HG03439 (cell line): ENCODE data around the gene GALNS.
"Not testable (repeated sequence)": the region's sequence is repeated elsewhere in the genome, so short reads cannot be mapped to it uniquely, and the experiment has no call there.

Experiments used
- ATAC-seq: cut with Tn5 transposase; IDR thresholded peaks from one replicate; pipeline ENCODE4 v1.9.1; 2021; ENCODE audit warnings: mild to moderate bottlenecking, moderate library complexity; ENCODE audit not compliant: unreplicated experiment

Gene GALNS

DNA sequence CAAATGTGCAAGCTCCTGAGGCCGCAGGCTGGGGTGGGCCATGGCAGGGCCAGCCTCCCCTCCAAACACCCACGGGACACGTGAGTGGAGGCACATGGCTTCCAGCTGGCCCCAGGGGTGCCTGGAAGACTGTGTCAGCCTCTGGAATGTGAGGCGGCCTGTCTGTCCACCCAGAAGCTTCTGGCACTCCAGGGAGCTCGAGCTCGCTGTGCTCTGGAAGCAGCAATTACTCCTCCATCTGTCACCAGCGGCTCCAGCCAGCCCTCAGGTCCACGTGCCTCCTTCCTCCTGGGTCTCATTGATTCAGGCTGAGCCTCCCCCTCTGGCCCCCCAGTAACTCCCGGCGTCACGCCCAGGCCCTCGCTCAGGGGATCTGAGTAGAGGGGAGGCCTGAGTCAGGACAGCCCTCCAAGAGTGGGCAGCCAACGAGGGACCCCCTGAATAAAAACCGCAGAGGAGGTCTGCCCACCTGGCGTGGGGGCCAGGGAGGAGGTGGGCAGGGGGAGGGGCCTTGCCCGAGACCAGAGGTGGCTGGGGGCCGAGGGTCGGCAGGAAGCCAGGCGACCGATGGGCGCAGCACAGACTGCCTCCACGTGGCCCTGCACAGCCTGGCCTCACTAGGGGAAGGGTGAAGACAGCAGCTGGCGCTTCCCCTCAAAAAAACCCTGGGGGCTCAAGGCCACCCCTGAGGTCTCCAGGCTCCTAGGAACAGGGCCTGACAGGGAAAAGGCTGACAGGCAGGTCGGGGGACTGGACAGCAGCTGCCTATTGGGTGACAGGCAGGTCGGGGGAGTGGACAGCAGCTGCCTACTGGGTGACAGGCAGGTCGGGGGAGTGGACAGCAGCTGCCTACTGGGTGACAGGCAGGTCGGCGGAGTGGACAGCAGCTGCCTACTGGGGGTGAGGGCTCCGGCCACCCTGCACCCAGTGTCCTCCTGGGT is 83.6 kb downstream of the GALNS start:
- no peak for ATAC-seq

DNA sequence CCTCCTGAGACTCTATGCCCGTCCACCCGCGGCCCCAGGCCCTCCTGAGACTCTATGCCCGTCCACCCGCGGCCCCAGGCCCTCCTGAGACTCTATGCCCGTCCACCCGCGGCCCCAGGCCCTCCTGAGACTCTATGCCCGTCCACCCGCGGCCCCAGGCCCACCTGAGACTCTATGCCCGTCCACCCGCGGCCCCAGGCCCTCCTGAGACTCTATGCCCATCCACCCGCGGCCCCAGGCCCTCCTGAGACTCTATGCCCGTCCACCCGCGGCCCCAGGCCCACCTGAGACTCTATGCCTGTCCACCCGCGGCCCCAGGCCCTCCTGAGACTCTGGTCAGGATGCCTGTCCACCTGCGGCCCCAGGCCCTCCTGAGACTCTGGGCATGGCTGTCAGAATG is 85.0 kb downstream of the GALNS start:
- ATAC-seq, result not testable (repeated sequence)

- ATAC-seq, result no peak
These were observed 85.4 kb downstream of the GALNS start for GRCh38 chr16:88771294-88771772.

DNA sequence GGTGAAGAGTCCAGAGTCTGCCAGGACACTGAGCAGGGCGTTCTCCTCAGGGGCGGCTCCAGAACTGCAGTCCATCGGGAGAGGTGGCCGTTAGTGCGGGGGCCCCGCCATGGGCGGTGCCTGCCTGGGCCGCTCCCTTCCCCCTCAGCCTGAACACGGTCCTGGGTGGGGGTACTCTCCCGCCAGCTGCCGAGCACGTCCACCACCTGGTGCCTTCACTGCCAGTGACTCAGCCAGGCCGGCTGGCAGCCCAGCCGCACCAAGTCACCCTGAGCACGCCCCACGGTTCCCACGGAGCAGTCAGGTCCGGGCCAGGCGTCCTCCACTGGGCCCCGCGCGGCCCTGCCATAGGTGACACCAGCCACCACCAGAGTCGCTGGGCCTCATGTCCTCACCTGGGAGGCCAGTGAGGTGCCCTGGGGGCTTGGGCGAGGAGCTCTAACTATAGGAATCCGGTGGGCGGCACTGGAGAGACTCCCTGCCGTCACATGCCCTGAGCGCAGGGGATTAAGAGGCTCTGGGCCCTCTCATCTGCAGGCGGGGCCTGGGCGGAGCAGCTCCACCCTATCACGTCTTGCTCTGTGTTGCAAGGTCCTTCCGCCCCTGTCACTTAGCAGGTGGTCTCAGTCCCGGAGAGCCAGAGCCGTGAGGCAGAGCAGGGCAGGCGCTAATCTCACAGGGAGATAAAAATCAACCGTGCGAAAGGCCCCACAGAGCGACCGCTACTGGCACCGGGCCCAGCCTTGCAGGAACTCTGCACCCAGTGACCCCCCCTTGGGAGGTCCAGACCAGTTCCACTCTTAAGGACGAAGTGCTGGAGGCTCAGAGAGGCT is 86.1 kb downstream of the GALNS start:
- ATAC-seq, result no peak

DNA sequence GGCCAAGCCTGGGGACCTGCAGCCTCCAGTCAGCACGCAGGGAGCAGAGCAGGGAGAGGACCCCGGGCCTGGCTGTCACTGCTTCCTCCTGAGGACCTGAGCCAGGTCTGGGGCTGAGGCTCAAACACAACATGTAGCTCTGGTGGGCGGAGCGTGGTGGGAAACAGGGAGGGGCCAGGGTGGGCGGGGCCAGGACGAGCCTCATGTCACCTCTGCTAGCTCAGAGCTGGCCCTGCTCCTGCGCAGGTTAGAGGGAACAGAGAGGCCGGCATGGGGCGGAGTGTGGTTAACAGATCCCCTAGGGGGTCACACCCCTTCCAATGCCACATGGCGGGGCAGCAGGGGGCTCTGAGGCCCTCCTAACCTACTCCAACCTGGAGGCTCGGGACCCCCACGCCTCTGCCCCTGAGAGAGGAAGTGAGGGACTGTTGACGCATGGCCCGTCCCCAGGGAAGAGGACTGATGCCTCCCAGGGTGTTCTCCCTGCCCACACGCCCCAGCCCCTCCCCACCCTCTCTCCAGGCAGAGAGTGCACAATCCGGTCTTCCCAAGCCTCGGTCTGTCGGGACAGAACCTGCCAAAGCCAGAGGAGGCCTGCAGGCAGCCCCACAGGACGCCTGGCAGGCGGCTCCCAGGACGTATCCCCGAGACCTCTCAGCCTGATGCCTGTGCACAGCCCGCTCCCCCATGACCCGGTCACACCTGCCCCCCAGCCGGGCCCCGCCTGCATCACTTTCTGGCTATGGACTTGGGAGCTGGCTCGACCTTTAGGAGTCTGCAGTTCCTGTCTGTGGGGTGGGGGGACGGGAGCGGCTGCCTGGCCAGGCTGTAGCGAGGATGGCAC is 86.9 kb downstream of the GALNS start:
- ATAC-seq, result no peak

- no peak for ATAC-seq
These were observed 88.5 kb downstream of the GALNS start for GRCh38 chr16:88768071-88768783.

DNA sequence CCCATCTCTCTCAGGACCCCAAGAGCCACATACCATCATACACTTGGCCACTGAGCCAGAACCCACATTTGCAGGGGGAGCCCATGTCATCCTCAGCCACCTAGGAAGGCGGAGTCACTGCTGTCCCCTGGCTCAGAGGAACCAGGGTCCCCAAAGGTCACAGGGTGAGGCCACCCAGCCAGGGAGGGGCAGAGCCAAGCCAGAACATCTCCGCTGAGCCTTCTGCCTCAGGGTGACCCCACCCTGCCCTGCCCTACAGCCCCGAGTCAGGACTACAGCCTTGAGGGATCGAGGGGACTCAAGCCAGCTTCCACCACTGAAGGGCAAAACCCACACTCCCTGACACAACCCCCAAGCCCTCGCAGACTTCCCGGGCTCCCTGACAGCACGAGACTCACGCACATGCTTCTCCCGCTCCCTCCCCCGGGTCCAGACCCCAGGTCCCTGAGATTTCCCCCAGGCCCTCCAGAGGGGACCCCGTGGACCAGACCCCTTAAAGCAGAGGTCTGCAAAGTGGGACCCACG is 89.1 kb downstream of the GALNS start:
- no peak for ATAC-seq

GRCh38 chr16:88766975-88767374 is 89.8 kb downstream of the GALNS start:
- no peak for ATAC-seq

DNA sequence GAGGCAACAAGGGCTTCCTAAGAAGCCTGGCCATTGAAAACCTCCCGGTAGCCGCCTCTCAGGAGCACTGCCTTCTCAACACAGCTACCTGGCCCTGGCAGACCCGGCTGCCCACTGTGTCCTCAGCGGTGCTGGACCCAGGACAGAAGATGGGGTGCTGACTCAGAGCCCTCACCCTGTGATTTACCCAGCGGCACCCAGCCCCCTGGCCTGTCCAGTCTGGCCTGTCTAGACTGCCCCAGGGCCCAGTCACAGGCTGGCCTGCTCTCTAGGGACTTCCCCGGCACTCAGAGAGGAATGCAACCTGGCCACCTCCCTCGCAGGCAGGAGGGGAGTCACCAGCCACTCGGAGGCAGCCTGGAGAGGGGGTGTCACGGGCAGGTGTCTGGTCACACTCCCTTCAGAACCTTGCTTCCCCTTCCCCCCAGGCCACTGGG is 91.8 kb downstream of the GALNS start:
- no peak for ATAC-seq

DNA sequence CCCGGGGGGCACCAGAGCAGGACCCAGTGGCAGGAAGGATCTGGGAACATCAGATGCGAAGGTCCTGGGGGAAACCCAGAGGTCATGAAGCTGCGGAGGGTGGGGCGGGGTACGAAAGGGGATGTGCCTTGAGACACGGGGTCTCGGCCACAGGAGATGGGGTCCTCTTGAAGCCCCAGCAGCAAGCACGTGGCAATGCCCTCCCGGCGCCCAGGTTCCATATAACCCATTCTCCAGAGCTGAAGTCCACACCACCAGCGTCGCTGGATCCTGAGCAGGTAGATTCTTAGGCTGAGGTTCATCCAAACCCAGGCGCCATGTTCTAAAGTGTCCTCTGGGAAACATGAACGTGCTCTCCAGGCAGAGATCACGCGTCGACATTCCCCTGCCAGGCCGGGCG is 92.7 kb downstream of the GALNS start:
- ATAC-seq, result no peak
